ENCODE results near the gene PGLYRP4. TPM values are rescaled to one million over a fixed set of nuclear protein-coding genes. Genes with fewer than 3 reads are reported as not detected.

Gene PGLYRP4
- total RNA-seq, 1 experiment from 2014 or later = not detected

DNA sequence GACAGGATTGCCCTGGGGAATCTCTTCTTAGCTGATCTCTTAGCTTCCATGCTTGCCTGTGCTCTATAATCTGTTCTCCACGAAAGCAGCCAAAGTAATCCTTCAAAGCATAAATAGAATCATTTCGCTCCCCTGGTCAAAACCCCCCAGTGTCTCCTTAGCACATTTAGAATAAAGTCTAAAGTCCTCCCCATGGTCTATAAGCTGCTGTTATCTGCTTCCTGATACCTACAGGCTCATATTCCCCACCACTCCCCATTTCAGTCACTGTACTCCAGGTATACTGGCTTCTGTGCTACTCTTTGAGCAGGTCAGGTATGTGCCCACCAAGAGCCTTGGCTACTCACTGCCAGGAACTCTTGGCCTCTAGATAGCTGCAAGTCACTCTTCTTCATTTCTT is 23.9 kb upstream of the PGLYRP4 start:
- Mint-ChIP-seq H3K4me1 (no peaks in the 10 kb centered on the region), H3K9me3 (peaks cover 17% of the 10 kb centered on the region), H3K36me3 (no peaks in the 10 kb centered on the region), H3K27me3 (ENCODE audit: low read depth) (peaks cover 17% of the 10 kb centered on the region), H3K27ac (no peak overlapping the region), H3K4me3 (no peak overlapping the region)
- no peak for TF ChIP-seq SP1 (CRISPR knock-in tag; conservative IDR thresholded peaks at IDR 0.05)
- no peak for TF ChIP-seq TEAD4 (CRISPR knock-in tag; IDR thresholded peaks at IDR 0.05)
- TF ChIP-seq NFYB (CRISPR knock-in tag; conservative IDR thresholded peaks at IDR 0.05; ENCODE audit: low read depth) = no peak
- TF ChIP-seq, protein P1, sequence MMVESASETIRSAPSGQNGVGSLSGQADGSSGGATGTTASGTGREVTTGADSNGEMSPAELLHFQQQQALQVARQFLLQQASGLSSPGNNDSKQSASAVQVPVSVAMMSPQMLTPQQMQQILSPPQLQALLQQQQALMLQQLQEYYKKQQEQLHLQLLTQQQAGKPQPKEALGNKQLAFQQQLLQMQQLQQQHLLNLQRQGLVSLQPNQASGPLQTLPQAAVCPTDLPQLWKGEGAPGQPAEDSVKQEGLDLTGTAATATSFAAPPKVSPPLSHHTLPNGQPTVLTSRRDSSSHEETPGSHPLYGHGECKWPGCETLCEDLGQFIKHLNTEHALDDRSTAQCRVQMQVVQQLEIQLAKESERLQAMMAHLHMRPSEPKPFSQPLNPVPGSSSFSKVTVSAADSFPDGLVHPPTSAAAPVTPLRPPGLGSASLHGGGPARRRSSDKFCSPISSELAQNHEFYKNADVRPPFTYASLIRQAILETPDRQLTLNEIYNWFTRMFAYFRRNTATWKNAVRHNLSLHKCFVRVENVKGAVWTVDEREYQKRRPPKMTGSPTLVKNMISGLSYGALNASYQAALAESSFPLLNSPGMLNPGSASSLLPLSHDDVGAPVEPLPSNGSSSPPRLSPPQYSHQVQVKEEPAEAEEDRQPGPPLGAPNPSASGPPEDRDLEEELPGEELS (CRISPR knock-in tag; IDR thresholded peaks at IDR 0.05) = no peak
- TF ChIP-seq SOX15 (CRISPR knock-in tag; IDR thresholded peaks at IDR 0.05) = no peak
- TF ChIP-seq, protein P2, sequence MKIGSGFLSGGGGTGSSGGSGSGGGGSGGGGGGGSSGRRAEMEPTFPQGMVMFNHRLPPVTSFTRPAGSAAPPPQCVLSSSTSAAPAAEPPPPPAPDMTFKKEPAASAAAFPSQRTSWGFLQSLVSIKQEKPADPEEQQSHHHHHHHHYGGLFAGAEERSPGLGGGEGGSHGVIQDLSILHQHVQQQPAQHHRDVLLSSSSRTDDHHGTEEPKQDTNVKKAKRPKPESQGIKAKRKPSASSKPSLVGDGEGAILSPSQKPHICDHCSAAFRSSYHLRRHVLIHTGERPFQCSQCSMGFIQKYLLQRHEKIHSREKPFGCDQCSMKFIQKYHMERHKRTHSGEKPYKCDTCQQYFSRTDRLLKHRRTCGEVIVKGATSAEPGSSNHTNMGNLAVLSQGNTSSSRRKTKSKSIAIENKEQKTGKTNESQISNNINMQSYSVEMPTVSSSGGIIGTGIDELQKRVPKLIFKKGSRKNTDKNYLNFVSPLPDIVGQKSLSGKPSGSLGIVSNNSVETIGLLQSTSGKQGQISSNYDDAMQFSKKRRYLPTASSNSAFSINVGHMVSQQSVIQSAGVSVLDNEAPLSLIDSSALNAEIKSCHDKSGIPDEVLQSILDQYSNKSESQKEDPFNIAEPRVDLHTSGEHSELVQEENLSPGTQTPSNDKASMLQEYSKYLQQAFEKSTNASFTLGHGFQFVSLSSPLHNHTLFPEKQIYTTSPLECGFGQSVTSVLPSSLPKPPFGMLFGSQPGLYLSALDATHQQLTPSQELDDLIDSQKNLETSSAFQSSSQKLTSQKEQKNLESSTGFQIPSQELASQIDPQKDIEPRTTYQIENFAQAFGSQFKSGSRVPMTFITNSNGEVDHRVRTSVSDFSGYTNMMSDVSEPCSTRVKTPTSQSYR (CRISPR knock-in tag; IDR thresholded peaks at IDR 0.05) = no peak
- no peak for TF ChIP-seq RORB (CRISPR knock-in tag; IDR thresholded peaks at IDR 0.05)
- TF ChIP-seq JAZF1 (CRISPR knock-in tag; IDR thresholded peaks at IDR 0.05) = no peak
- ATAC-seq (no peak), DNase-seq (ENCODE audit: low spot score) (no peak)
- CTCF ChIA-PET = interaction anchor here (0.9 kb wide), 1 partner anchor 122 kb away, joined by 4 read pairs; no protein-coding TSS in a partner anchor
- POLR2A ChIA-PET = no interaction called here

GRCh38 chr1:153371231-153371630 is 22.6 kb upstream of the PGLYRP4 start:
- no peak for DNase-seq (ENCODE audit: low spot score)
- CTCF ChIA-PET = no interaction called here

More at GRCh38 chr1:153371231-153371630, 22.6 kb upstream of the PGLYRP4 start:
- Mint-ChIP-seq H3K4me1 (no peaks in the 10 kb centered on the region), H3K4me3 (no peak overlapping the region), H3K9me3 (peaks cover 6% of the 10 kb centered on the region), H3K27me3 (ENCODE audit: low read depth) (peaks cover 9% of the 10 kb centered on the region), H3K27ac (no peak overlapping the region), H3K36me3 (no peaks in the 10 kb centered on the region)
- POLR2A ChIA-PET = no interaction called here
- ATAC-seq = no peak
- TF ChIP-seq, protein P2 (CRISPR knock-in tag; IDR thresholded peaks at IDR 0.05) = no peak
- TF ChIP-seq CREB1 (CRISPR knock-in tag; IDR thresholded peaks at IDR 0.05) (no peak), ETV6 (CRISPR knock-in tag; IDR thresholded peaks at IDR 0.05) (no peak), ATF6 (CRISPR knock-in tag; IDR thresholded peaks at IDR 0.05) (no peak), CDX4 (CRISPR knock-in tag; IDR thresholded peaks at IDR 0.05; ENCODE audit: borderline replicate concordance) (no peak), CBFB (CRISPR knock-in tag; IDR thresholded peaks at IDR 0.05; ENCODE audit: low read depth) (no peak), KAT7 (CRISPR knock-in tag; IDR thresholded peaks at IDR 0.05; ENCODE audit: borderline replicate concordance) (no peak), GRHL2 (CRISPR knock-in tag; IDR thresholded peaks at IDR 0.05; ENCODE audit: insufficient replicate concordance, severe bottlenecking) (no peak), ZNF671 (CRISPR knock-in tag; IDR thresholded peaks at IDR 0.05) (no peak)
- TF ChIP-seq, protein P3, sequence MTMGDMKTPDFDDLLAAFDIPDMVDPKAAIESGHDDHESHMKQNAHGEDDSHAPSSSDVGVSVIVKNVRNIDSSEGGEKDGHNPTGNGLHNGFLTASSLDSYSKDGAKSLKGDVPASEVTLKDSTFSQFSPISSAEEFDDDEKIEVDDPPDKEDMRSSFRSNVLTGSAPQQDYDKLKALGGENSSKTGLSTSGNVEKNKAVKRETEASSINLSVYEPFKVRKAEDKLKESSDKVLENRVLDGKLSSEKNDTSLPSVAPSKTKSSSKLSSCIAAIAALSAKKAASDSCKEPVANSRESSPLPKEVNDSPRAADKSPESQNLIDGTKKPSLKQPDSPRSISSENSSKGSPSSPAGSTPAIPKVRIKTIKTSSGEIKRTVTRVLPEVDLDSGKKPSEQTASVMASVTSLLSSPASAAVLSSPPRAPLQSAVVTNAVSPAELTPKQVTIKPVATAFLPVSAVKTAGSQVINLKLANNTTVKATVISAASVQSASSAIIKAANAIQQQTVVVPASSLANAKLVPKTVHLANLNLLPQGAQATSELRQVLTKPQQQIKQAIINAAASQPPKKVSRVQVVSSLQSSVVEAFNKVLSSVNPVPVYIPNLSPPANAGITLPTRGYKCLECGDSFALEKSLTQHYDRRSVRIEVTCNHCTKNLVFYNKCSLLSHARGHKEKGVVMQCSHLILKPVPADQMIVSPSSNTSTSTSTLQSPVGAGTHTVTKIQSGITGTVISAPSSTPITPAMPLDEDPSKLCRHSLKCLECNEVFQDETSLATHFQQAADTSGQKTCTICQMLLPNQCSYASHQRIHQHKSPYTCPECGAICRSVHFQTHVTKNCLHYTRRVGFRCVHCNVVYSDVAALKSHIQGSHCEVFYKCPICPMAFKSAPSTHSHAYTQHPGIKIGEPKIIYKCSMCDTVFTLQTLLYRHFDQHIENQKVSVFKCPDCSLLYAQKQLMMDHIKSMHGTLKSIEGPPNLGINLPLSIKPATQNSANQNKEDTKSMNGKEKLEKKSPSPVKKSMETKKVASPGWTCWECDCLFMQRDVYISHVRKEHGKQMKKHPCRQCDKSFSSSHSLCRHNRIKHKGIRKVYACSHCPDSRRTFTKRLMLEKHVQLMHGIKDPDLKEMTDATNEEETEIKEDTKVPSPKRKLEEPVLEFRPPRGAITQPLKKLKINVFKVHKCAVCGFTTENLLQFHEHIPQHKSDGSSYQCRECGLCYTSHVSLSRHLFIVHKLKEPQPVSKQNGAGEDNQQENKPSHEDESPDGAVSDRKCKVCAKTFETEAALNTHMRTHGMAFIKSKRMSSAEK (CRISPR knock-in tag; IDR thresholded peaks at IDR 0.05; ENCODE audit: borderline replicate concordance) = no peak
- TF ChIP-seq, protein P4, sequence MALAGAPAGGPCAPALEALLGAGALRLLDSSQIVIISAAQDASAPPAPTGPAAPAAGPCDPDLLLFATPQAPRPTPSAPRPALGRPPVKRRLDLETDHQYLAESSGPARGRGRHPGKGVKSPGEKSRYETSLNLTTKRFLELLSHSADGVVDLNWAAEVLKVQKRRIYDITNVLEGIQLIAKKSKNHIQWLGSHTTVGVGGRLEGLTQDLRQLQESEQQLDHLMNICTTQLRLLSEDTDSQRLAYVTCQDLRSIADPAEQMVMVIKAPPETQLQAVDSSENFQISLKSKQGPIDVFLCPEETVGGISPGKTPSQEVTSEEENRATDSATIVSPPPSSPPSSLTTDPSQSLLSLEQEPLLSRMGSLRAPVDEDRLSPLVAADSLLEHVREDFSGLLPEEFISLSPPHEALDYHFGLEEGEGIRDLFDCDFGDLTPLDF (CRISPR knock-in tag; IDR thresholded peaks at IDR 0.05) = no peak
